ENCODE data around the gene CEACAM19. TPM values are rescaled to one million over a fixed set of nuclear protein-coding genes. Genes with fewer than 3 reads are reported as not detected.

Gene CEACAM19
- total RNA-seq, 1 donor from 2014 or later = 0.51 TPM

DNA sequence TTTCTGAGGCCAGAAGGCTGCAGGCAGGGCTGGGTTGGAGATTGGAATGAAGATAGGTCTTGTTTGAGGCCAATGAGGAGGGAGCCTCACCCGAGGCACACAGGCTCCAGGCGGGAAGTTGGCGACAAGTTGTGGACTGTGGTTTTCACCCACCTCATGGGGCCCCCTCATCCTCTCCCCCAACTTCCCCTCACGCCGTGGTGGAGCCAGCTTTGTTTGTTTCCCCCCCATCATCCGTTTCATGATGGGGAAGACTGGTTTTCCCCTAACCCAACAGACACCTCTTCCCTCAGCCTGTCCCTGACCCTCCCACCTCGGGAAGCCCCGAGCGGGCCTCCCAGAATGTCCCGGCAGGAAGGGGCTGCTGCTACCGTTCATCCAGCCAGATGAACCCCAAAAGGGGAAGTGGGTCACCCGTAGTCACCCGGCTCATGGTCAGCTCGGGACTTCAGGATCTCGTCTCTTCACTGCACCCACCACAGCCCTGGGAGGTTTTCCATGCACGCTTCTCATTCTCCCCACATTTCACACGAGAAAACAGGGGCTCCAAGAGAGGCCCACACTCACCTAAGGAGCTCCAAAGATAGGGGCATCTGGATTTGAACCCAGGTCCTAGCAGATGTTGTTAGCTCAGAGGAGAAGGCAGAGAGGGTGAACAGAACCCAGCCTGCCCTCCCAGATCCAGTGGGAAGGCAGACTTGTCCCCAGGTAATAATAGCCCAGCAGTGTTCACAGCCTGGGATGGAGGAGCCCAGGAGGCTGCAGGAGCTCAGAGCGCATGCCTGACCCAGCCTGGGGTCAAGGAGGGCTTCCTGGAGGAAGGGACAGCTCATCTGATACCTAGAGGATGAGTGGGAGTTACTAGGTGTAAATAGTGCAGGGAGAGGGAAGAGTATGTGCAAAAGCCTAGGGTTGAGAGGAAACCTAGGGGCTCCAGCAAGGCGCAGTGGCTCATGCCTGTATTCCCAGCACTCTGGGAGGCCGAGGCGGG, 51.1 kb downstream of the CEACAM19 start:
- DNase-seq (ENCODE audit: low read depth in 2 of 2) = peak; percentile 18 to 79

GRCh38 chr19:44723299-44723951, 52.1 kb downstream of the CEACAM19 start:
- no peak for DNase-seq (ENCODE audit: low read depth in 2 of 2)

GRCh38 chr19:44723952-44724319, 52.7 kb downstream of the CEACAM19 start:
- DNase-seq (ENCODE audit: low read depth in 2 of 2) = peak; percentile 32 to 77

GRCh38 chr19:44725251-44725650, 54.0 kb downstream of the CEACAM19 start:
- peak in 1 of 2 donors; percentile 33 for DNase-seq (ENCODE audit: low read depth in 2 of 2)

- no peak for DNase-seq (ENCODE audit: low read depth in 2 of 2)
These were observed 54.4 kb downstream of the CEACAM19 start for GRCh38 chr19:44725684-44726083.

GRCh38 chr19:44726465-44726864, 55.2 kb downstream of the CEACAM19 start:
- no peak for DNase-seq (ENCODE audit: low read depth in 2 of 2)

GRCh38 chr19:44728178-44728577, 56.9 kb downstream of the CEACAM19 start:
- DNase-seq (ENCODE audit: low read depth in 2 of 2) = no peak

DNA sequence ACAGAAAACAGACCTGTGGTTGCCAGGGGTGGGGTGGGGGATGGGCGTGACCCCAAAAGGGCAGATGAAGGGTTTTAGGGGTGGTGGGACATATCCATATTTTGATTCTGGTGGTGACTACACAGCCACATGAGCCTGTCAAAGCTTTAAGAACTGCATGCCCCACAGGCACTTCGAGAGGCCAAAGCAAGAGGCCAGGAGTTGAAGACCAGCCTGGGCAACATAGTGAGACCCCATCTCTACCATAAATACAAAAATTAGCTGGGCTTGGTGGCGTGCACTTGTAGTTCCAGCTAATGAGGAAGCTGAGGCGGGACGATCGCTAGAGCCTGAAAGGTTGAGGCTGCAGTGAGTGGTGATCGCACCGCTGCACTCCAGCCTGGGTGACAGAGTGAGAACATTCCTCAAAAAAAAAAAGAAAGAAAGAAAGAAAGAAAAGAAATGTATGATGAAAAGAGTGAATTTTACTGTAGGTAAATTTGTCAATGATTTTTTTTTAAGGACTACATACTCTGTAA, 58.3 kb downstream of the CEACAM19 start:
- DNase-seq (ENCODE audit: low read depth in 2 of 2) = no peak

DNA sequence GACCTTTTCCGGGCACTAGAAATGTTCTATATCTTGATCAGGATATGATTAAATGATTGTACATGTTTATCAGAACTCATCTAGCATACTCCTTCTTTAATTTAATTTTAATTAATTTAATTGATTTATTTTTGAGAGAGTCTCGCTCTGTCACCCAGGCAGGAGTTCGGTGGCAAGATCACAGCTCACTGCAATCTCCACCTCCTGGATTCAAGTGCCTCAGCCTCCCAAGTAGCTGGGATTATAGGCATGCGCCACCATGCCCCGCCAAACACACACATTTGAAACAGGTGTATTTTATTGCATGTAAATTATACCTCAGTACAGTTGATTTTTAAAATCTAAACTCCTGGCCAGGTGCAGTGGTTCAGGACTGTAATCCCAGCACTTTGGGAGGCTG, 59.8 kb downstream of the CEACAM19 start:
- DNase-seq (ENCODE audit: low read depth in 2 of 2) = no peak

- DNase-seq (ENCODE audit: low read depth in 2 of 2) = no peak
These were observed 60.3 kb downstream of the CEACAM19 start for GRCh38 chr19:44731622-44732021.

DNA sequence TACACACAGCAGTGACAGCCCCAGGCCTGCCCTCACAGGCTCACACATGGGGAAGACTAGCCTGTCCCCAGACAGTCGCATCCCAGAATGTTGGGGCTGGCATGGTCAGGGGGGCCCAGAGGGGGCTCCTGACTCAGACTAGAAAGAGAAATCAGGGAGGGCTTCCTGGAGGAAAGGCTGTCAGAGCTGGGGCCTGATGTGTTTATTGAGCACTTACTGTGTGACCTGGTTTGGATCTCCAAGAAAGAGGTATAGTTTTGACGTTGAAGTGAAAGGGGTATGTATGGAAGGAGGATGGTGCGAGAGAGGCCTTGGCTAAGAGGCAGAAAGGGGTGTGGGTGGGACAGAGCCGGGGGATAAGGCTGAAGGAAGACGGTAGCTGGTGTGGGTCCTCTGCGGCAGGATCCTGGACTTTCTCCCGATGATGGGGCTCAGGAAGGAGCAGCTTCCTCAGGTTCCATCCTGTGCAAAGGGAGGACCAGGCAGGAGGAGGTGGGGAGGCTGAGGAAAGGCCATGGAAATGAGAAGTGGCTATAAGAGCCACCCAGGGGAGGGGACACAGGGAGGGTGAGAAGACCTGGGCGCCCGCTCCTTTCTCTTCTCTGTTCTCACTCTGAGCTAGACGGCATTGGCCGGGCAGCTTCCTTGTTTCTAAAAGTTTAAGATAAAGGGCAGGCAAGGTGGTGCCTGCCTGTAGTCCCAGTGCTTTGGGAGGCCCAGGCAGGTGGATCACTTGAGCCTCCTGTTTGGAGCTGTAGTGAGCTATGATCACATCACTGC, 61.1 kb downstream of the CEACAM19 start:
- DNase-seq (ENCODE audit: low read depth in 2 of 2) = no peak

Other genes with a start within 250 kb of the CEACAM19 start
- 5.8 and 5.9 TPM in 2 replicates for gene ZNF229, start 223.0 kb upstream of the CEACAM19 start, total RNA-seq
- gene ZNF180, start 171.0 kb upstream of the CEACAM19 start, total RNA-seq = 5.5 and 6.6 TPM in 2 replicates
- not detected in 2 replicates for gene CEACAM20, start 141.8 kb upstream of the CEACAM19 start, total RNA-seq
- 0.13 TPM in 2 replicates for gene IGSF23, start 57.9 kb upstream of the CEACAM19 start, total RNA-seq
- 53.8 and 84.7 TPM in 2 replicates for gene PVR, start 27.6 kb upstream of the CEACAM19 start, total RNA-seq
- not detected in 2 replicates for gene CEACAM16, start 27.7 kb downstream of the CEACAM19 start, total RNA-seq
- gene BCL3, start 77.2 kb downstream of the CEACAM19 start, total RNA-seq = 1.4 and 3.8 TPM in 2 replicates
- 0.13 TPM in 1 of 2 replicates, not detected in the other for gene CBLC, start 106.4 kb downstream of the CEACAM19 start, total RNA-seq
- 14.9 and 40.6 TPM in 2 replicates for gene BCAM, start 137.6 kb downstream of the CEACAM19 start, total RNA-seq
- 75.6 and 127 TPM in 2 replicates for gene NECTIN2, start 174.8 kb downstream of the CEACAM19 start, total RNA-seq
- 41.0 and 48.9 TPM in 2 replicates for gene TOMM40, start 219.8 kb downstream of the CEACAM19 start, total RNA-seq
- 0.64 and 3.5 TPM in 2 replicates for gene APOE, start 234.3 kb downstream of the CEACAM19 start, total RNA-seq
- gene APOC1, start 243.1 kb downstream of the CEACAM19 start, total RNA-seq = 0.63 and 1.8 TPM in 2 replicates